ENCODE data around the gene TCTN1. TPM values are rescaled to one million over a fixed set of nuclear protein-coding genes. Genes with fewer than 3 reads are reported as not detected.

Gene TCTN1
- total RNA-seq, 1 experiment from 2014 or later: 11.1 TPM

- Histone ChIP-seq H3K79me2 (ENCODE audit: insufficient read depth, low read length) (no peaks in the 10 kb centered on the region), H3K4me1 (ENCODE audit: insufficient read depth, low read length) (no peaks in the 10 kb centered on the region), H3K4ac (ENCODE audit: low read depth, low read length) (no peak overlapping the region), H3K56ac (ENCODE audit: insufficient read length, low read depth, low read length) (no peak overlapping the region), H3K18ac (ENCODE audit: insufficient read length, low read depth, low read length) (no peak overlapping the region), H4K91ac (ENCODE audit: insufficient read length, low read depth, low read length) (no peak overlapping the region), H2BK12ac (ENCODE audit: insufficient read length, low read depth, low read length) (no peak overlapping the region), H3K4me2 (ENCODE audit: insufficient read depth, insufficient read length, low read length) (no peak overlapping the region), H3K9me3 (ENCODE audit: control insufficient read depth, low read depth, low read length) (no peaks in the 10 kb centered on the region), H3T11ph (ENCODE audit: low read length) (no peak overlapping the region), H3K9ac (ENCODE audit: extremely low read depth, insufficient read length, low read length) (no peak overlapping the region), H4K20me1 (ENCODE audit: control insufficient read depth, insufficient read depth, insufficient read length) (no peaks in the 10 kb centered on the region), H3K79me1 (ENCODE audit: insufficient read depth, low read depth, low read length, poor library complexity, severe bottlenecking) (no peaks in the 10 kb centered on the region), H3K27ac (ENCODE audit: insufficient read length, low read depth, low read length) (no peak overlapping the region), H4K5ac (ENCODE audit: insufficient read length, low read depth, low read length) (no peak overlapping the region), H3K27me3 (ENCODE audit: insufficient read depth, low read length) (no peaks in the 10 kb centered on the region), H2AFZ (ENCODE audit: low read length) (no peak overlapping the region), H2BK20ac (ENCODE audit: low read depth, low read length, poor library complexity, severe bottlenecking) (no peak overlapping the region), H2BK15ac (ENCODE audit: low read depth, low read length) (no peak overlapping the region), H2AK5ac (ENCODE audit: insufficient read length, low read length) (no peak overlapping the region), H3K14ac (ENCODE audit: insufficient read depth, low read length) (no peak overlapping the region), H3K23ac (ENCODE audit: insufficient read length, low read depth, low read length) (no peak overlapping the region), H4K8ac (replicated peaks; ENCODE audit: insufficient read length, low read depth, low read length) (no peak overlapping the region), H3K23me2 (ENCODE audit: insufficient read length, low read depth, low read length, poor library complexity, severe bottlenecking) (no peaks in the 10 kb centered on the region), H2BK120ac (ENCODE audit: low read depth, low read length, poor library complexity, severe bottlenecking) (no peak overlapping the region), H2BK5ac (ENCODE audit: insufficient read length, low read length) (no peak overlapping the region)
- Mint-ChIP-seq H3K4me3 (no peak overlapping the region), H3K27ac (no peak overlapping the region), H3K27me3 (ENCODE audit: low read depth) (no peaks in the 10 kb centered on the region), H3K4me1 (peaks cover 5 to 9% of the 10 kb centered on the region in 2 experiments; a peak in 3 of 4 replicates), H3K9me3 (peaks cover 0 to 3% of the 10 kb centered on the region in 2 experiments; a peak in 2 of 5 replicates), H3K36me3 (ENCODE audit: insufficient read depth in 1 of 3, low read depth in 3 of 3) (peaks cover 0 to 4% (median 0%) of the 10 kb centered on the region in 3 experiments; a peak in 1 of 7 replicates)
- TF ChIP-seq CTCF (conservative IDR thresholded peaks at IDR 0.05): no peak
- WGBS (ENCODE audit: extremely low coverage, insufficient read length, low lambda C conversion rate): no CpG with 5 or more reads among the region's 4 CpGs
- no peak for DNase-seq
Measured at GRCh38 chr12:110670161-110670701, 56.3 kb downstream of the TCTN1 start.

Measured in H9 (cell line).